ENCODE results near the gene NCAN. TPM values are rescaled to one million over a fixed set of nuclear protein-coding genes. Genes with fewer than 3 reads are reported as not detected.
A peak's percentile ranks its signal among the peaks of the same experiment; 100 is the strongest.
"Not testable (repeated sequence)": the region's sequence is repeated elsewhere in the genome, so short reads cannot be mapped to it uniquely, and the experiment has no call there.

The NCAN gene
- total and polyA plus RNA-seq, 2 of the 13 experiments (the other 11 are each of a cell fraction or from before 2014, with no cell fraction given): not detected

DNA sequence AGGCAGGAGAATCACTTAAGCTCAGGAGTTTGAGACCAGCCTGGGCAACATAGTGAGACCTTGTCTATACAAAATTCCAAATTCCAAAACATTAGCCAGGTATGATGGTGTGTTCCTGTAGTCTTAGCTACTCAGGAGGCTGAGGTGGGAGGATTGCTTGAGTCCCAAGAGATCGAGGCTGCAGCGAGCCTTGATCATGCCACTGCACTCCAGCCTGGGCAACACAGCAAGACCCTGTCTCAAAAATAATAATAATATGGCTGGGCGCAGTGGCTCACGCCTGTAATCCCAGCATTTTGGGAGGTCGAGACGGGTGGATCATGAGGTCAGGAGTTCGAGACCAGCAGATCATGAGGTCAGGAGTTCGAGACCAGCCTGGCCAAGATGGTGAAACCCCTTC lies 9.2 kb downstream of the NCAN start:
- FAIRE-seq: not testable (repeated sequence)

DNA sequence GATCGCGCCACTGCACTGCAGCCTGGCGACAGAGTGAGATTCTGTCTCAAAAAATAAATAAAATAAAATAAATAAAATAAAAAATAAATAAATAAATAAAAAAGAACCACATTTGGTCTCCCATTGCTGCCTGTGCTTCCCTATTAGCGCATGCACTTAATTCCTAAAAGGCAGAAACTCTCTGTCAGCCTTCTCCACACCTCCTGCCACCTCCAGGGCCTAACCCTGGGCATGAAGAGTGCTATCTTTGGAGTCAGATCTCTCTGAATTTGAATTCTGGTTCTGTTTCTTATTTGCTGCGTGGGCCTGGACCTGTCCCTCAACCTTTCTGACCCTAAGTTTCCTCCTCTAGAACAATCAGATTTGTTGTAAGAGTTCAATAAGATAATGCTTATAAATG lies 11.3 kb downstream of the NCAN start:
- Histone ChIP-seq H3K79me2 (ENCODE audit: insufficient read depth, low read length) (no peaks in the 10 kb centered on the region), H3K27ac (ENCODE audit: extremely low read length, insufficient read depth, low read length) (no peak overlapping the region), H3K27me3 (ENCODE audit: control insufficient read depth in 1 of 2, insufficient read depth in 2 of 2, low read length in 2 of 2) (peaks cover 4 to 30% of the 10 kb centered on the region in 2 experiments), H3K36me3 (replicated peaks in 1 of 2; ENCODE audit: control insufficient read depth in 1 of 2, insufficient read depth in 2 of 2, low read length in 2 of 2) (no peaks in the 10 kb centered on the region), H3K9me3 (ENCODE audit: low read length) (no peaks in the 10 kb centered on the region), H3K4me1 (ENCODE audit: insufficient read depth, low read length) (peaks cover 25% of the 10 kb centered on the region), H2AFZ (ENCODE audit: low read length) (no peak overlapping the region), H4K20me1 (ENCODE audit: insufficient read depth, low read length) (no peaks in the 10 kb centered on the region), H3K9ac (ENCODE audit: insufficient read depth, low read depth, low read length) (no peak overlapping the region), H3K4me3 (replicated peaks in 1 of 3; ENCODE audit: insufficient read depth in 1 of 3, low read depth in 2 of 3, low read length in 3 of 3) (no peak overlapping the region), H3K4me2 (ENCODE audit: low read depth, low read length) (no peak overlapping the region)
- intact Hi-C loops (cut with micrococcal nuclease; ENCODE audit: unreplicated experiment): no loop called here
- FAIRE-seq (no peak), DNase-seq (ENCODE audit: low spot score) (no peak), ATAC-seq (no peak)
- WGBS (ENCODE audit: low lambda C conversion rate): 74% methylated on average over 5 of the region's 5 CpGs
- in situ Hi-C loops (cut with HindIII; ENCODE audit: extremely low pct_ligation_motif_present, low pct_unique_long_range_greater_than_20kb): no loop called here
- POLR2A ChIA-PET: no interaction called here
- no TSS peak for BruUV-seq (replicated peaks)
- CTCF ChIA-PET (ENCODE audit: low intra/inter-chr PET ratio, low total read pairs): no interaction called here
- TF ChIP-seq, protein P1, sequence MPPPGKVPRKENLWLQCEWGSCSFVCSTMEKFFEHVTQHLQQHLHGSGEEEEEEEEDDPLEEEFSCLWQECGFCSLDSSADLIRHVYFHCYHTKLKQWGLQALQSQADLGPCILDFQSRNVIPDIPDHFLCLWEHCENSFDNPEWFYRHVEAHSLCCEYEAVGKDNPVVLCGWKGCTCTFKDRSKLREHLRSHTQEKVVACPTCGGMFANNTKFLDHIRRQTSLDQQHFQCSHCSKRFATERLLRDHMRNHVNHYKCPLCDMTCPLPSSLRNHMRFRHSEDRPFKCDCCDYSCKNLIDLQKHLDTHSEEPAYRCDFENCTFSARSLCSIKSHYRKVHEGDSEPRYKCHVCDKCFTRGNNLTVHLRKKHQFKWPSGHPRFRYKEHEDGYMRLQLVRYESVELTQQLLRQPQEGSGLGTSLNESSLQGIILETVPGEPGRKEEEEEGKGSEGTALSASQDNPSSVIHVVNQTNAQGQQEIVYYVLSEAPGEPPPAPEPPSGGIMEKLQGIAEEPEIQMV (CRISPR knock-in tag; IDR thresholded peaks at IDR 0.05; ENCODE audit: low read depth): no peak
- no peak for TF ChIP-seq CBX5 (CRISPR knock-in tag; IDR thresholded peaks at IDR 0.05; ENCODE audit: borderline replicate concordance)
- TF ChIP-seq ZNF670 (CRISPR knock-in tag; IDR thresholded peaks at IDR 0.05; ENCODE audit: borderline replicate concordance): no peak
- TF ChIP-seq, protein P2, sequence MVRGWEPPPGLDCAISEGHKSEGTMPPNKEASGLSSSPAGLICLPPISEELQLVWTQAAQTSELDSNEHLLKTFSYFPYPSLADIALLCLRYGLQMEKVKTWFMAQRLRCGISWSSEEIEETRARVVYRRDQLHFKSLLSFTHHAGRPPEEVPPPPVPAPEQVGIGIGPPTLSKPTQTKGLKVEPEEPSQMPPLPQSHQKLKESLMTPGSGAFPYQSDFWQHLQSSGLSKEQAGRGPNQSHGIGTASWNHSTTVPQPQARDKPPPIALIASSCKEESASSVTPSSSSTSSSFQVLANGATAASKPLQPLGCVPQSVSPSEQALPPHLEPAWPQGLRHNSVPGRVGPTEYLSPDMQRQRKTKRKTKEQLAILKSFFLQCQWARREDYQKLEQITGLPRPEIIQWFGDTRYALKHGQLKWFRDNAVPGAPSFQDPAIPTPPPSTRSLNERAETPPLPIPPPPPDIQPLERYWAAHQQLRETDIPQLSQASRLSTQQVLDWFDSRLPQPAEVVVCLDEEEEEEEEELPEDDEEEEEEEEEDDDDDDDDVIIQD (CRISPR knock-in tag; IDR thresholded peaks at IDR 0.05; ENCODE audit: low read depth): no peak
- TF ChIP-seq, protein P3, sequence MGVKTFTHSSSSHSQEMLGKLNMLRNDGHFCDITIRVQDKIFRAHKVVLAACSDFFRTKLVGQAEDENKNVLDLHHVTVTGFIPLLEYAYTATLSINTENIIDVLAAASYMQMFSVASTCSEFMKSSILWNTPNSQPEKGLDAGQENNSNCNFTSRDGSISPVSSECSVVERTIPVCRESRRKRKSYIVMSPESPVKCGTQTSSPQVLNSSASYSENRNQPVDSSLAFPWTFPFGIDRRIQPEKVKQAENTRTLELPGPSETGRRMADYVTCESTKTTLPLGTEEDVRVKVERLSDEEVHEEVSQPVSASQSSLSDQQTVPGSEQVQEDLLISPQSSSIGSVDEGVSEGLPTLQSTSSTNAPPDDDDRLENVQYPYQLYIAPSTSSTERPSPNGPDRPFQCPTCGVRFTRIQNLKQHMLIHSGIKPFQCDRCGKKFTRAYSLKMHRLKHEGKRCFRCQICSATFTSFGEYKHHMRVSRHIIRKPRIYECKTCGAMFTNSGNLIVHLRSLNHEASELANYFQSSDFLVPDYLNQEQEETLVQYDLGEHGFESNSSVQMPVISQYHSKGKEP (CRISPR knock-in tag; IDR thresholded peaks at IDR 0.05): no peak
- no peak for TF ChIP-seq TAF15 (IDR thresholded peaks at IDR 0.05; ENCODE audit: low read depth, low read length, poor library complexity, severe bottlenecking)
- no peak for TF ChIP-seq WIZ (CRISPR knock-in tag; IDR thresholded peaks at IDR 0.05)
- no peak for TF ChIP-seq ZNF703 (CRISPR knock-in tag; IDR thresholded peaks at IDR 0.05; ENCODE audit: borderline replicate concordance)
- no peak for TF ChIP-seq KLF15 (CRISPR knock-in tag; IDR thresholded peaks at IDR 0.05; ENCODE audit: borderline replicate concordance)
- TF ChIP-seq THYN1 (CRISPR knock-in tag; IDR thresholded peaks at IDR 0.05; ENCODE audit: borderline replicate concordance, low read depth): no peak
- no peak for TF ChIP-seq ZNF556 (CRISPR knock-in tag; IDR thresholded peaks at IDR 0.05; ENCODE audit: borderline replicate concordance)
- TF ChIP-seq, protein P4, sequence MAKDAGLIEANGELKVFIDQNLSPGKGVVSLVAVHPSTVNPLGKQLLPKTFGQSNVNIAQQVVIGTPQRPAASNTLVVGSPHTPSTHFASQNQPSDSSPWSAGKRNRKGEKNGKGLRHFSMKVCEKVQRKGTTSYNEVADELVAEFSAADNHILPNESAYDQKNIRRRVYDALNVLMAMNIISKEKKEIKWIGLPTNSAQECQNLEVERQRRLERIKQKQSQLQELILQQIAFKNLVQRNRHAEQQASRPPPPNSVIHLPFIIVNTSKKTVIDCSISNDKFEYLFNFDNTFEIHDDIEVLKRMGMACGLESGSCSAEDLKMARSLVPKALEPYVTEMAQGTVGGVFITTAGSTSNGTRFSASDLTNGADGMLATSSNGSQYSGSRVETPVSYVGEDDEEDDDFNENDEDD (CRISPR knock-in tag; IDR thresholded peaks at IDR 0.05; ENCODE audit: borderline replicate concordance): no peak

More for the DNA sequence above, 9.2 kb downstream of the NCAN start:
- DNase-seq (ENCODE audit: low spot score); H3K9ac ChIP-seq (ENCODE audit: insufficient read depth, low read depth, low read length); H3K36me3 ChIP-seq (replicated peaks in 1 of 2; ENCODE audit: control insufficient read depth in 1 of 2, insufficient read depth in 2 of 2, low read length in 2 of 2); H3K4me3 ChIP-seq (replicated peaks in 1 of 3; ENCODE audit: insufficient read depth in 1 of 3, low read depth in 2 of 3, low read length in 3 of 3); H3K79me2 ChIP-seq (ENCODE audit: insufficient read depth, low read length); H3K4me2 ChIP-seq (ENCODE audit: low read depth, low read length); CTCF ChIA-PET (ENCODE audit: low intra/inter-chr PET ratio, low total read pairs); in situ Hi-C loops (cut with HindIII; ENCODE audit: extremely low pct_ligation_motif_present, low pct_unique_long_range_greater_than_20kb); ATAC-seq; BruUV-seq (replicated peaks); H4K20me1 ChIP-seq (ENCODE audit: insufficient read depth, low read length); H3K9me3 ChIP-seq (ENCODE audit: low read length); H3K27ac ChIP-seq (ENCODE audit: extremely low read length, insufficient read depth, low read length); H2AFZ ChIP-seq (ENCODE audit: low read length); intact Hi-C loops (cut with micrococcal nuclease; ENCODE audit: unreplicated experiment); POLR2A ChIA-PET: not testable (repeated sequence)
- TF ChIP-seq ZNF121 (CRISPR knock-in tag; IDR thresholded peaks at IDR 0.05): 0 out of 2 replicates have a peak, but pooled peaks have one; percentile 35
- Histone ChIP-seq H3K4me1 (ENCODE audit: insufficient read depth, low read length) (peaks cover 17% of the 10 kb centered on the region), H3K27me3 (ENCODE audit: control insufficient read depth in 1 of 2, insufficient read depth in 2 of 2, low read length in 2 of 2) (peaks cover 2 to 20% of the 10 kb centered on the region in 2 experiments)
- WGBS (ENCODE audit: low lambda C conversion rate): 14% methylated on average over 8 of the region's 8 CpGs

All from HepG2 (cell line).